Fibroblast of mammary gland (primary cell): ENCODE data around the gene CFD.
"Not testable (repeated sequence)": the region's sequence is repeated elsewhere in the genome, so short reads cannot be mapped to it uniquely, and the experiment has no call there.

Source experiments
- DNase-seq: peaks from one replicate; pipeline ENCODE4 v3.0.0-alpha.2; 2010; ENCODE audit warnings: low read depth
- H3K4me3 ChIP-seq: 2 replicates; pipeline ENCODE4 v1.5.1; 2011; ENCODE audit warnings: low read depth, mild to moderate bottlenecking, low read length, moderate library complexity; ENCODE audit not compliant: control insufficient read depth
- CTCF ChIP-seq: conservative IDR thresholded peaks from 2 replicates; pipeline ENCODE4 v1.5.1; 2011; ENCODE audit warnings: low read depth, low read length, inconsistent platforms; ENCODE audit not compliant: control insufficient read depth, insufficient read depth

The CFD gene

GRCh38 chr19:840519-841206 lies 18.8 kb upstream of the CFD start, which contains the start of gene PRTN3:
PRTN3 (plus strand) TSS chr19:840999; CDS start chr19:841009, 10 bp downstream.
- no peak for TF ChIP-seq CTCF
- DNase-seq, result no peak
- H3K4me3 ChIP-seq, result no peak within 1 kb of the TSS

GRCh38 chr19:842802-843179 lies 16.7 kb upstream of the CFD start:
- not testable (repeated sequence) for DNase-seq, H3K4me3 ChIP-seq

- no peak overlapping the region for H3K4me3 ChIP-seq
- TF ChIP-seq CTCF, result no peak
- DNase-seq, result no peak
These were observed 16.2 kb upstream of the CFD start for GRCh38 chr19:843180-843835.

GRCh38 chr19:843836-844545 lies 15.5 kb upstream of the CFD start:
- TF ChIP-seq CTCF, result no peak
- H3K4me3 ChIP-seq, result no peak overlapping the region

GRCh38 chr19:844546-844971 lies 14.9 kb upstream of the CFD start:
- no peak for TF ChIP-seq CTCF
- no peak for DNase-seq
- no peak overlapping the region for H3K4me3 ChIP-seq

More at GRCh38 chr19:843836-844545, 15.5 kb upstream of the CFD start:
- no peak for DNase-seq

GRCh38 chr19:845707-846521 lies 13.6 kb upstream of the CFD start:
- DNase-seq, result no peak
- TF ChIP-seq CTCF, result no peak
- no peak overlapping the region for H3K4me3 ChIP-seq

GRCh38 chr19:848386-848921 lies 11.0 kb upstream of the CFD start:
- peak; percentile 29 for DNase-seq
- no peak overlapping the region for H3K4me3 ChIP-seq
- TF ChIP-seq CTCF, result no peak

- DNase-seq, result not testable (repeated sequence)
These were observed 10.3 kb upstream of the CFD start for GRCh38 chr19:849195-849594.

More at GRCh38 chr19:849195-849594, 10.3 kb upstream of the CFD start:
- not testable (repeated sequence) for H3K4me3 ChIP-seq
